GF-D8 (cell line): ENCODE results near the gene ACLY.
"Not testable (repeated sequence)": the region's sequence is repeated elsewhere in the genome, so short reads cannot be mapped to it uniquely, and the experiment has no call there.

Source experiments
- DNase-seq: peaks from one replicate; lab custom pipeline; 2025; lab: John Stamatoyannopoulos, UW

Gene ACLY

GRCh38 chr17:41871789-41872188 is 47.0 kb downstream of the ACLY start:
- DNase-seq = no peak

- DNase-seq = no peak
Measured at GRCh38 chr17:41870627-41871026, 48.1 kb downstream of the ACLY start.

- no peak for DNase-seq
Measured at GRCh38 chr17:41870097-41870496, 48.7 kb downstream of the ACLY start.

- no peak for DNase-seq
Measured at GRCh38 chr17:41869426-41869825, 49.3 kb downstream of the ACLY start.

- DNase-seq = no peak
Measured at GRCh38 chr17:41868568-41868967, 50.2 kb downstream of the ACLY start.

- DNase-seq = no peak
Measured at GRCh38 chr17:41865596-41865893, 53.2 kb downstream of the ACLY start.

GRCh38 chr17:41864836-41865595 is 53.7 kb downstream of the ACLY start, which contains the start of gene KLHL11:
TSS of gene KLHL11 (minus strand) at chr17:41865423. CDS start at chr17:41865370, 53 bp downstream.
- DNase-seq = peak; percentile 64

GRCh38 chr17:41864498-41864835 is 54.3 kb downstream of the ACLY start:
- DNase-seq = no peak

GRCh38 chr17:41863074-41863848 is 55.5 kb downstream of the ACLY start:
- no peak for DNase-seq

- DNase-seq = no peak
Measured at GRCh38 chr17:41860254-41860931, 58.4 kb downstream of the ACLY start.

- not testable (repeated sequence) for DNase-seq
Measured at GRCh38 chr17:41851382-41851781, 67.4 kb downstream of the ACLY start.

GRCh38 chr17:41849251-41849990 is 69.3 kb downstream of the ACLY start:
- no peak for DNase-seq

GRCh38 chr17:41848788-41849187 is 70.0 kb downstream of the ACLY start:
- DNase-seq = no peak

GRCh38 chr17:41844971-41845370 is 73.8 kb downstream of the ACLY start:
- DNase-seq = no peak

GRCh38 chr17:41840781-41841180 is 78.0 kb downstream of the ACLY start:
- DNase-seq = not testable (repeated sequence)

GRCh38 chr17:41839448-41839847 is 79.3 kb downstream of the ACLY start:
- DNase-seq = not testable (repeated sequence)

- DNase-seq = no peak
Measured at GRCh38 chr17:41837761-41838538, 80.8 kb downstream of the ACLY start, which contains the start of gene KLHL10. TSS of gene KLHL10 (plus strand) at chr17:41837825. CDS start at chr17:41837933, 108 bp downstream.

- no peak for DNase-seq
Measured at GRCh38 chr17:41836550-41837196, 82.1 kb downstream of the ACLY start.

GRCh38 chr17:41835800-41836549 is 82.8 kb downstream of the ACLY start, which contains the start of gene NT5C3B:
TSS of gene NT5C3B (minus strand) at chr17:41836232. CDS start at chr17:41836193, 39 bp downstream.
- no peak for DNase-seq

- no peak for DNase-seq
Measured at GRCh38 chr17:41835214-41835799, 83.4 kb downstream of the ACLY start.
